ENCODE results near the gene PRKCE. TPM values are rescaled to one million over a fixed set of nuclear protein-coding genes. Genes with fewer than 3 reads are reported as not detected.

PRKCE gene
- total and polyA plus RNA-seq, 4 donors = 2.5 to 38.6 (median 5.8) TPM

GRCh38 chr2:45706033-45706432 lies 54.6 kb downstream of the PRKCE start:
- no peak for DNase-seq (ENCODE audit: low spot score)
- H3K36me3 ChIP-seq (ENCODE audit: control insufficient read depth in 4 of 4, insufficient read depth in 3 of 4, low read depth in 1 of 4, low read length in 3 of 4) = no peaks in the 10 kb centered on the region
- no peaks in the 10 kb centered on the region for H3K27me3 ChIP-seq (ENCODE audit: control insufficient read depth in 4 of 4, insufficient read depth in 4 of 4, low read length in 3 of 4)
- H3K27ac ChIP-seq (ENCODE audit: low read depth in 1 of 2, low read length in 2 of 2) = no peak overlapping the region
- H3K4me3 ChIP-seq (ENCODE audit: low read depth in 1 of 3, low read length in 3 of 3) = no peak overlapping the region
- no peaks in the 10 kb centered on the region for H3K9me3 ChIP-seq (ENCODE audit: control insufficient read depth in 4 of 4, low read length in 3 of 4)
- TF ChIP-seq FOXA2 (IDR thresholded peaks at IDR 0.05) (no peak), SP1 (IDR thresholded peaks at IDR 0.05) (no peak), HNF4G (IDR thresholded peaks at IDR 0.05) (no peak), MAX (IDR thresholded peaks at IDR 0.05) (no peak), RXRA (IDR thresholded peaks at IDR 0.05) (no peak), ATF3 (IDR thresholded peaks at IDR 0.05) (no peak), NR2F2 (IDR thresholded peaks at IDR 0.05) (no peak), EGR1 (IDR thresholded peaks at IDR 0.05; ENCODE audit: low read depth in 2 of 2) (no peak), CTCF (IDR thresholded peaks at IDR 0.05; ENCODE audit: low read depth, low read length, missing input control) (no peak), JUND (IDR thresholded peaks at IDR 0.05) (no peak), YY1 (IDR thresholded peaks at IDR 0.05) (no peak), HNF4A (conservative IDR thresholded peaks at IDR 0.05) (no peak), ZBTB33 (IDR thresholded peaks at IDR 0.05) (no peak), TAF1 (conservative IDR thresholded peaks at IDR 0.05) (no peak), GABPA (IDR thresholded peaks at IDR 0.05 in 1 of 2, conservative IDR thresholded peaks at IDR 0.05 in 1 of 2) (no peak), REST (IDR thresholded peaks at IDR 0.05) (no peak), FOXA1 (IDR thresholded peaks at IDR 0.05) (no peak)
- H3K4me1 ChIP-seq (ENCODE audit: control insufficient read depth in 4 of 4, insufficient read depth in 4 of 4, low read length in 3 of 4) = peaks cover 0 to 18% (median 12%) of the 10 kb centered on the region in 4 donors
- H3K9ac ChIP-seq (ENCODE audit: low read depth in 1 of 2, low read length in 2 of 2) = no peak overlapping the region

- H3K4me3 ChIP-seq (ENCODE audit: low read depth in 1 of 3, low read length in 3 of 3) = no peak overlapping the region
- WGBS = 97% methylated on average over 3 of the region's 3 CpGs
- no peak for TF ChIP-seq RXRA (IDR thresholded peaks at IDR 0.05)
- TF ChIP-seq FOXA2 (IDR thresholded peaks at IDR 0.05) = no peak
- TF ChIP-seq NR2F2 (IDR thresholded peaks at IDR 0.05) = no peak
- TF ChIP-seq GABPA (IDR thresholded peaks at IDR 0.05 in 1 of 2, conservative IDR thresholded peaks at IDR 0.05 in 1 of 2) = no peak
- no peak for TF ChIP-seq YY1 (IDR thresholded peaks at IDR 0.05)
- TF ChIP-seq HNF4G (IDR thresholded peaks at IDR 0.05) = no peak
- no peak for TF ChIP-seq JUND (IDR thresholded peaks at IDR 0.05)
- no peak for TF ChIP-seq MAX (IDR thresholded peaks at IDR 0.05)
- no peak for TF ChIP-seq HNF4A (conservative IDR thresholded peaks at IDR 0.05)
- no peak for TF ChIP-seq EGR1 (IDR thresholded peaks at IDR 0.05; ENCODE audit: low read depth in 2 of 2)
- no peak for TF ChIP-seq RAD21 (IDR thresholded peaks at IDR 0.05)
- no peak for TF ChIP-seq ATF3 (IDR thresholded peaks at IDR 0.05)
- TF ChIP-seq SP1 (IDR thresholded peaks at IDR 0.05) = no peak
- no peak for TF ChIP-seq FOXA1 (IDR thresholded peaks at IDR 0.05)
- no peak for TF ChIP-seq CTCF (IDR thresholded peaks at IDR 0.05; ENCODE audit: low read depth, low read length, missing input control)
- no peak for TF ChIP-seq TAF1 (conservative IDR thresholded peaks at IDR 0.05)
Measured at GRCh38 chr2:45707006-45707405, 55.5 kb downstream of the PRKCE start.

More at GRCh38 chr2:45707006-45707405, 55.5 kb downstream of the PRKCE start:
- H3K9ac ChIP-seq (ENCODE audit: low read depth in 1 of 2, low read length in 2 of 2) = no peak overlapping the region
- DNase-seq (ENCODE audit: low spot score) = no peak
- no peaks in the 10 kb centered on the region for H3K36me3 ChIP-seq (ENCODE audit: control insufficient read depth in 4 of 4, insufficient read depth in 3 of 4, low read depth in 1 of 4, low read length in 3 of 4)
- H3K9me3 ChIP-seq (ENCODE audit: control insufficient read depth in 4 of 4, low read length in 3 of 4) = no peaks in the 10 kb centered on the region
- H3K4me1 ChIP-seq (ENCODE audit: control insufficient read depth in 4 of 4, insufficient read depth in 4 of 4, low read length in 3 of 4) = peaks cover 0 to 18% (median 12%) of the 10 kb centered on the region in 4 donors
- H3K27me3 ChIP-seq (ENCODE audit: control insufficient read depth in 4 of 4, insufficient read depth in 4 of 4, low read length in 3 of 4) = no peaks in the 10 kb centered on the region
- H3K27ac ChIP-seq (ENCODE audit: low read depth in 1 of 2, low read length in 2 of 2) = no peak overlapping the region

Data from liver (tissue), 9 donors.